ENCODE results near the gene SUCO.

GRCh38 chr1:172613294-172613693 lies 80.3 kb downstream of the SUCO start:
- TF ChIP-seq EZH2 (IDR thresholded peaks at IDR 0.05) (no peak), POLR2AphosphoS5 (IDR thresholded peaks at IDR 0.05; ENCODE audit: borderline replicate concordance, low read depth, low read length) (no peak)

Data from SK-N-MC (cell line).